NCI-H1048 (cell line): ENCODE data around the gene VAV3.
"Not testable (repeated sequence)": the region's sequence is repeated elsewhere in the genome, so short reads cannot be mapped to it uniquely, and the experiment has no call there.

Experiments
- DNase-seq: peaks from one replicate; lab custom pipeline; 2025; lab: John Stamatoyannopoulos, UW

Gene VAV3

GRCh38 chr1:107965110-107965991 is at the start of gene VAV3:
Gene VAV3 (minus strand): TSS chr1:107965180. CDS start chr1:107964869, 311 bp downstream.
- DNase-seq: no peak

DNA sequence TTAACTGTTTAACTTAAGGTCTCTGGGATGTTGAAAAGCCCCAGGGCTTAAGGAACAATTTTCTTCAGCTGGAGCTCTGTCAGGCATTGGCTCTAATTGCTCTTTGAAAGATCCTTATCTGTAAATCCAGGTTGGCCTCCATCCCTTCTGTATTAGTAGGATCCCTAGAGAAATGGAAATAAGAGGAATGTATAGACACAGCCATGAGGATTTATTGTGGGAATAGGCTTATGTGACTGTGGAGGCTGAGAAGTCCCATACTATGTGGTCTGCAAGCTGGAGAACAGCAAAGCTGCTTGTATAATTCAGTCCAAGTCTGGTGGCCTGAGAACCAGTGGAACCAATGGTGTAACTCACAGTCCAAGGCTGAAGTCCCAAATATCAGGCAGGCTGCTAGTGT is 47.6 kb upstream of the VAV3 start:
- no peak for DNase-seq

DNA sequence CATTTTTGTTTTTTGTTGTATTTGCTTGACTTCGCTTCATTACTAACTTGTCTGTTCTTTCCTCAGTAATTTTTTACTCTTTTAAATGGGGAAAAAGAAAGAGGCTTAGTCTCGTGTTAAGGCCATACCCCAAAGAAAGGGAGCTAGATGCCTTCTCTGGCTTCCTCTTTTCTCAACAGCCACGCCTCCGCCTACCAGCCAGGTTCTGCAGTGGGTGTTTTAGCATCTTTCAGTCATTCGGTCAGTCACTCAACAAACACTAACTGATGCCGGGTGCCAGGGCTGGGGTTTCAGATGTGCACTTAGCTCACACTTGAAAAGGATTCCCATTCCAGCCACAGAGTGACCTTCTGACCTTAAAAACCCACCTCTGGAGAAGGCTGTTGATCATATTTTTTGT is 46.3 kb upstream of the VAV3 start:
- no peak for DNase-seq

GRCh38 chr1:108010581-108010980 is 45.6 kb upstream of the VAV3 start:
- no peak for DNase-seq

- DNase-seq: no peak
Observed at GRCh38 chr1:108009603-108010195, 44.7 kb upstream of the VAV3 start.

GRCh38 chr1:108007531-108007930 is 42.6 kb upstream of the VAV3 start:
- no peak for DNase-seq

GRCh38 chr1:108007070-108007469 is 42.1 kb upstream of the VAV3 start:
- DNase-seq: no peak

DNA sequence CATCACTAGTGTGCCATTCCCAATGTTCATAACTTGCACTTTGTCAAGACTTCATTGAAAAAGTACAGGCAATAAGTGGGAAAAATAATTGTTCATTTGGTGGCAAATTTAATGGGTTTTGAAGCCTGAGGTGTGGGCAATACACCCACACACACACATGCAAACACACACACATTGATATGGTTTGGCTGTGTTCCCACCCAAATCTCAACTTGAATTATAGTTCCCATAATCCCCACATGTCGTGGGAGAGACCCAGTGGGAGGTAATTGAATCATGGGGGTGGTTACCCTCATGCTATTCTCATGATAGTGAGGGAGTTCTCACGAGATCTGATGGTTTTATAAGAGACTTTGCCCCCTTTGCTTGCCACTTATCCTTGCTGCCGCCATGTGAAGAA is 39.9 kb upstream of the VAV3 start:
- DNase-seq: not testable (repeated sequence)

DNA sequence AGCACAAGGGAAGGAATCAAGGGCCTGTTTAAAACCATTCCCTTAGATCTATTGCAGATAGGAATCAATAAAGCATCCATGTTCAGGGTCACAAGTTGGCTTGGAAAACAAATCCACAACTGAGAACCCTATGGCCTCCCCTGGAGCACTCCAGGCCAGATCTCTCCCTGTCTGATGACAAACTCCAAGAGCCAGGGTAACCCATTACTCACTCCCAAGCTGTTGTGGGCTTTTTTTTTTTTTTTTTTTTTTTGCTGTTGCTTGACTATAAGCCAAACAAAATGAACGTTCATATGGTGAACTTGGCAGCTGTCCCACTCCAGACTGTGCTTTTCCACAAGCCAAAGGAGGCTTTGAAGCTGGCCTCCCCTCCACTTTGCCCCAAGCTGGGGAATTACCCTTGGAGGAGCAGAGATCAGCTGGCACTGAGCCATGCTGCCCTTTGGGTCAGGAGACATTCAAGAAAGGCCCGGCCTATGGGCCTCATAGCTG is 35.7 kb upstream of the VAV3 start:
- no peak for DNase-seq

DNA sequence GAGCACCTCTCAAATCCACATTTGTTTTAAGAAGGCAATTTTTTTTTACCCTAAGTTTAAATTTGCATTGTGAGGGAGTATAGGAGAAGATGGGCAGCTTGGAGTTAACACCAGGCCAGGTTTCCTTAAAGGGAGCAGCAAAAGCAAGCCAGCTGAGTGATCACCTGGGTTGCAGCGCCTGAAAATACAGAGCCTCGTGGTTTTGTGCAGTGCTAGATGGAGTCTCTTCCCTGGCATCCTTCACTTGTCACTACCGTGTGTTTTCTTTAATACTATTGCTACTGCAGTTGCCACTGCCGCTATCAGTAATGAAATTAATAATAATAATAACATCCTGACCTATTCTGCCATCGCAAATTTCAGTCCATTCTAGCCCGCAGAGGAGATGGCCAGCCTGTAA is 35.2 kb upstream of the VAV3 start:
- no peak for DNase-seq

GRCh38 chr1:107997866-107998265 is 32.9 kb upstream of the VAV3 start:
- no peak for DNase-seq

- no peak for DNase-seq
Observed at GRCh38 chr1:107993920-107994319, 28.9 kb upstream of the VAV3 start.

- no peak for DNase-seq
Observed at GRCh38 chr1:107992347-107992746, 27.4 kb upstream of the VAV3 start.

GRCh38 chr1:107991371-107992066 is 26.5 kb upstream of the VAV3 start:
- no peak for DNase-seq

DNA sequence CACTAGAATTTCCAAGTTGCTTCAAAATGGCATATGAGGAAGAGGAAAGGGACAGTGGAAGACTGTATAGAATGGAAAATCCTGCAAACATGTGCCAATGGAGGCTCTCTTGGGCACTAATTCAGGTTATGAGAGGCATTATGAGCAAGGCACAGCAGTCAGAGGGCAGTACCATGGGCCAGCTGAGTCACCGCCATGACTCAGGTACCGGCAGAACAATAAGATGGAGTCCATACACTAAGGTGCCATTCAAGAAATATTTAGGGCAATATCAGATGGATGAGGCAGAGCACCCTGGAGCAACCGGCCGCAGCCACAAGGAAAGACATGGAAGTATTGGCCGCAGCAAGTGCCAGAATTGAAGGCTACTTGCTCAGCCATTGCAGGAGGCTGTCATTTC is 25.6 kb upstream of the VAV3 start:
- no peak for DNase-seq

- no peak for DNase-seq
Observed at GRCh38 chr1:107981277-107981676, 16.3 kb upstream of the VAV3 start.

GRCh38 chr1:107979926-107980325 is 14.9 kb upstream of the VAV3 start:
- no peak for DNase-seq

DNA sequence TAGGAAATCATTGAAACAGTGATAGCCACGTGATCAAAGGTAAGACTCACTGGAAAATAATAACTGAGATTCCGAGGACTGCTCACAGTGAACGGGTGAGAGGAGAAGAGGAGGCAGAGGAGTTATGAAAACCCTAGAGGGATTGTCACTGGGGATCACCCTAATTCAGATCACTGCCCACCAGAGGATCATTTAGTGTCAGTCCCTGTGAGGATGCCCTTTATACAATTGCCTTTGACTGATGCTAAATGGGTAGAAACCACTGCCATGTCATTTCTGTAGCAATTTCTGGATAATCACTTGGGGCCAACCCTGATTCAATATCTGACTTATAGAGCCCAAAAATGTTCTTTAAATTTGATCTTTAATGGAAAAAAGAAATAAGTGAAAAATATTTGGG is 14.1 kb upstream of the VAV3 start:
- no peak for DNase-seq

DNA sequence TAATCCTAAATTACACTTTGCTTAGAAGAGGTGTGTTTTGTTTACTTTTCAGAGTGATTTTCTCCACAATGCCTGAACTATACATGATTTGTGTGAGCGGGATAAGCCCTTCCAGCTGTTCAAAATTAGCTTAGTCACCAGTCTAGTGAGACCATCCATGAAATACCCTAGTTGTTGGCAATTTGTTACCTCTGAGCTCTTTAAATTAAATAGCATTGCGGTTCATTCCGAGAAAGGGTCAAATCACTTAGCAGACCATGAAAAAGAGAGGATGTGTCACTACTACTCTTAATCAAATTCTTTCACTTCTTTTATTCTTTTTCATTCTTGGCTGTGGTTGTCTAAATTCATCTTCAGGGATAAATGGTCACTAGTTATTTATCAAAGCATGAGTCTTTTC is 11.9 kb upstream of the VAV3 start:
- no peak for DNase-seq

GRCh38 chr1:107976431-107976830 is 11.5 kb upstream of the VAV3 start:
- DNase-seq: no peak

DNA sequence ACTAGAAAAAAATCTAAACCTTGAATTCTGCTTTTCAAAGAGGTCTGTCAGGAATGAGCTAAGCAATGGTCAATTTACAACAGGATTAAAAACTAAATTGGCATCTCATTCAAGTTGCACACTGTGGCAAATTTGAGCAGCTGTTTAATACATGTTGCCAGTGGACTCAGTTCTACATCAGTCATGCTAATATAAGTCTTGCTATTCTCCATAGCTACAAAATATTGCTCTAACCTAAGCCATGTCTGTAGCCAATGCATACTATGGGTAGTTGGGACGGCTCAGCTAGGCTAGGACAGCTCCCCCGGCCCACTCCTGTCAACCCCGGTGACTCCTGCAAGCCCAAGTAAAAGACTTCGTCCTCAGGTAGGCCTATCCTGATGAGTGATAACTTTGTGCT is 10.9 kb upstream of the VAV3 start:
- DNase-seq: no peak

DNA sequence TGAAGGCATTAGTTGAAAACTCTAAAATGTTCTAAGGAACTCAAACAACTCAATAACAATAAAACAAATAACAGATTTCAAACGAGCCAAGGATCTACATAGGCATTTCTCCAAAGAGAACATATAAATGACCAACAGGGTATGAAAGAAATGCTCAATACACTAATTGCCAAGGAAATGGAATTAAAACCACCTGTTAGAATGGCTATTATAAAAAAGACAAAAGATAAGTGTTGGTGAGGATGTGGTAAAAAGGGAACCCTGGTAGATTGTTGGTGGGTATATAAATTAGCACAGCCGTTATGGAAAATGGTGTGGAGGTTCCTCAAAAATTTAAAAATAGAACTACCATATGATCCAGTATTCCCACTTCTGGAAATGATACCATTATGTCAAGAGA is 9.1 kb upstream of the VAV3 start:
- no peak for DNase-seq
